Naive B cell (primary cell): ENCODE results near the gene GPR62. TPM values are rescaled to one million over a fixed set of nuclear protein-coding genes. Genes with fewer than 3 reads are reported as not detected.

Experiments used
- ATAC-seq, 2 donors: fragments of 150-1000 bp; cut with Tn5 transposase; 2 replicates each; pipeline ENCODE4 v1.10.0; 2021; ENCODE audit warnings: low read depth in 2 of 2, mild to moderate bottlenecking in 2 of 2, moderate library complexity in 2 of 2
- DNase-seq: peaks from one replicate; pipeline ENCODE4 v3.0.0; 2022
- H3K27ac Mint-ChIP-seq, 6 donors: one replicate each; pipeline ENCODE4 v1.8.0; 2020 to 2022; ENCODE audit warnings: mild to moderate bottlenecking in 6 of 6, mixed read lengths in 6 of 6, moderate library complexity in 5 of 6, inconsistent platforms in 2 of 6
- H3K27me3 Mint-ChIP-seq, 3 donors: one replicate each; pipeline ENCODE4 v1.8.0; 2021 to 2022; ENCODE audit warnings: mixed read lengths in 3 of 3, mild to moderate bottlenecking in 1 of 3
- H3K36me3 Mint-ChIP-seq, 2 donors: one replicate each; pipeline ENCODE4 v1.8.0; 2020 to 2022; ENCODE audit warnings: mixed read lengths in 2 of 2, inconsistent platforms in 1 of 2, mild to moderate bottlenecking in 1 of 2
- H3K4me1 Mint-ChIP-seq, 3 donors: one replicate each; pipeline ENCODE4 v1.8.0; 2020 to 2022; ENCODE audit warnings: mixed read lengths in 3 of 3, inconsistent platforms in 1 of 3, mild to moderate bottlenecking in 1 of 3, moderate library complexity in 1 of 3
- H3K4me3 Mint-ChIP-seq, 8 donors: one replicate each; pipeline ENCODE4 v1.8.0; 2020 to 2022; ENCODE audit warnings: mild to moderate bottlenecking in 8 of 8, mixed read lengths in 8 of 8, moderate library complexity in 8 of 8, inconsistent platforms in 2 of 8
- H3K9me3 Mint-ChIP-seq, 7 donors: one replicate each; pipeline ENCODE4 v1.8.0; 2020 to 2022; ENCODE audit warnings: mixed read lengths in 7 of 7, mild to moderate bottlenecking in 5 of 7, inconsistent platforms in 2 of 7, moderate library complexity in 1 of 7
- polyA plus RNA-seq, 6 donors: library from polyadenylated mRNA; unstranded; fragments of 300-500 nt; fragmentation: Illumina TruSeq; gene quantifications; one replicate each; pipeline ENCODE4 v1.2.3, GENCODE V29; 2021; ENCODE audit warnings: low read depth in 6 of 6

Gene GPR62
- polyA plus RNA-seq, 6 donors from 2014 or later = not detected

GRCh38 chr3:51954105-51954504 is 1.1 kb upstream of the GPR62 start:
- peak overlapping the region in 3 of 8 donors; percentile 22 to 36 (median 33) for H3K4me3 Mint-ChIP-seq
- ATAC-seq (no peak), DNase-seq (no peak)
- peaks cover 18 to 34% (median 26%) of the 10 kb centered on the region in 3 donors for H3K27me3 Mint-ChIP-seq
- peaks cover 0 to 8% of the 10 kb centered on the region in 2 donors for H3K36me3 Mint-ChIP-seq
- peak overlapping the region in 1 of 6 donors; percentile 75 for H3K27ac Mint-ChIP-seq
- H3K9me3 Mint-ChIP-seq = no peaks in the 10 kb centered on the region
- peaks cover 4% of the 10 kb centered on the region in 3 donors for H3K4me1 Mint-ChIP-seq

GRCh38 chr3:51954713-51955112 is 468 bp upstream of the GPR62 start:
- H3K9me3 Mint-ChIP-seq = no peaks in the 10 kb centered on the region
- H3K4me3 Mint-ChIP-seq = peak overlapping the region in 4 of 8 donors; percentile 30 to 63 (median 49)
- H3K36me3 Mint-ChIP-seq = peaks cover 0 to 8% of the 10 kb centered on the region in 2 donors
- peaks cover 4% of the 10 kb centered on the region in 3 donors for H3K4me1 Mint-ChIP-seq
- DNase-seq (no peak), ATAC-seq (no peak)
- no peak overlapping the region for H3K27ac Mint-ChIP-seq
- H3K27me3 Mint-ChIP-seq = peaks cover 18 to 34% (median 26%) of the 10 kb centered on the region in 3 donors

- Mint-ChIP-seq H3K4me3 (peak overlapping the region in 7 of 8 donors; percentile 53 to 82 (median 68)), H3K27ac (no peak overlapping the region), H3K9me3 (no peaks in the 10 kb centered on the region), H3K27me3 (peaks cover 18 to 34% (median 28%) of the 10 kb centered on the region in 3 donors), H3K4me1 (peaks cover 4% of the 10 kb centered on the region in 3 donors), H3K36me3 (peaks cover 0 to 8% of the 10 kb centered on the region in 2 donors)
- ATAC-seq = peak; percentile 74 to 80
- peak; percentile 30 for DNase-seq
Observed at GRCh38 chr3:51955893-51956770, 951 bp downstream of the GPR62 start.

DNA sequence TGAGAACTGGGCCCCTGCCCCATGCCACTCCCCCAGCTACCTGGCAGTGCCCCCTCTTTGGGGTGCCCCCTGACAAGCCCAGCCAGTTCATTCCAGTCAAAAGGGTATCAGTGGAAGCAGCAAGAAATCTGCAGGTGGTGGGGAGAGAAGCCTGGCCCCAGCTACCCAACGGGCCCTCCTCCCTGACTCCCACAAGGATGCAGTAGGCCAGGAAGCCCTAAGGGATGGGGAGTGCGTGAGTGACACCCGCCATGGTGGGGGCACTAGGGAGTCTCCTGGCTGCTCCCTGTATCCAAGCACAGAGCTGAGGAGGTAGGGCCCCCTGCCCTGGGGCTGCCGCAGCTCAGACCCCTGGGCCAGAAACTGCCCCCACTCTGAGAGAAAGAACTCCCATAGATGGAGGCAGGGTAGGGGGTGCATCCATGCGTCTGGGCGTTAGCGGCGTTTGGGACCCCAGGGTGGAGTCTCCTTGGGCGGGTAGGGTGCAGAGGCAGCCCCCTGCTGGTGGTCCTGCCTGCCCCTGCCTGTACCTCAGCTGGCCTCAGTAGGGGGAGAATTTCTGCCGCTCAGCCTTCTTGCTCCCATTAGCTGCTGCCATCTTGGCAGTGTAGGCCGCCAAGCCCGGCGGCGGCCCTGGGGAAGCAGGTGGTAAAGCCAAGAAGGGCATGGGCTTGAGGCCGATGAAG is 2.5 kb downstream of the GPR62 start:
- Mint-ChIP-seq H3K27ac (no peak overlapping the region), H3K4me3 (no peak overlapping the region), H3K36me3 (peaks cover 0 to 8% of the 10 kb centered on the region in 2 donors), H3K27me3 (peaks cover 14 to 36% (median 26%) of the 10 kb centered on the region in 3 donors), H3K9me3 (no peaks in the 10 kb centered on the region), H3K4me1 (peaks cover 4% of the 10 kb centered on the region in 3 donors)
- ATAC-seq (no peak), DNase-seq (no peak)

- ATAC-seq (no peak), DNase-seq (no peak)
Observed at GRCh38 chr3:51958603-51959521, 3.7 kb downstream of the GPR62 start.

DNA sequence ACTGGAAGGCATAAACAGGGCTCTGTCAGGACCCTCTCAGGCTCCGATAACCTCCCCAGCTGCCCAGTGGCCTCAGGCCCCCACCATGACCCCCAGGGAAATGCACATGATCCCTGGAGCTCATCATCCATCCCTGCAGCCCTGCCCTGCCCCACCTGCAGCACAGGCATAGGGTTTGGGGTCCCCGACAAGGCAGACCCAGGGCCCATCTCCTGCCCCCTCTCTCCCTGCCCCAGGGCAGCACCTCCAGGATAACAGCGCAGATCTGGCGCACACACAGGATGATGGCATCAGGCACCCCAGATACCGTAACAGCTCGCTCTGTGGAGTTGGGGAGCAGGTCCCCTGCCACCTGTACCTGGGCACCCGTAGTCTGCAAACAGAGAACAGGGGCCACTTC is 4.5 kb downstream of the GPR62 start:
- ATAC-seq = no peak
- Mint-ChIP-seq H3K27ac (no peak overlapping the region), H3K27me3 (peaks cover 0 to 17% (median 9%) of the 10 kb centered on the region in 3 donors), H3K4me1 (peaks cover 0 to 4% (median 4%) of the 10 kb centered on the region in 3 donors), H3K9me3 (no peaks in the 10 kb centered on the region), H3K4me3 (no peak overlapping the region), H3K36me3 (peaks cover 0 to 8% of the 10 kb centered on the region in 2 donors)
- no peak for DNase-seq

More at GRCh38 chr3:51958603-51959521, 3.7 kb downstream of the GPR62 start:
- no peaks in the 10 kb centered on the region for H3K9me3 Mint-ChIP-seq
- peaks cover 3 to 4% (median 4%) of the 10 kb centered on the region in 3 donors for H3K4me1 Mint-ChIP-seq
- peaks cover 6 to 25% (median 14%) of the 10 kb centered on the region in 3 donors for H3K27me3 Mint-ChIP-seq
- no peak overlapping the region for H3K27ac Mint-ChIP-seq
- peak overlapping the region in 1 of 8 donors; percentile 34 for H3K4me3 Mint-ChIP-seq
- peaks cover 0 to 8% of the 10 kb centered on the region in 2 donors for H3K36me3 Mint-ChIP-seq

DNA sequence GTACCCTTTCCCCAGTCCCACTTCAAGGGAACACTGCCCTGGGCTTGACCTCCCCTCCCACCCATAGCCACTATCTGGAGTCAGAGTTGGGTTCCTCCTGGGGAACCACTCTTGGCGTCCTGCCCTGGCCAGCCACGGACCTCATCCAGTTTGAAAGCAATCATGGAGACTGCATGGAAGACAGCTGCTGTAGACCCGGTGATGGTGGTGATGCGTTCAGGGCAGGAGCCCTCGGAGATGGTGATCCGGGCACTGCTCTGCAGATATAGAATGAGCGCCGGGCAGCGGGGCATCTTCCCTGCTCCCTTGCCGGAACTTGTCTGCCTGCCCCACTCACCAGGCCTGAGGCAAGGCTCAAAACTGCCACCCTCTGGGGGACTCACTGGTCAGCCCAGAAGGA is 5.2 kb downstream of the GPR62 start:
- peaks cover 0 to 8% of the 10 kb centered on the region in 2 donors for H3K36me3 Mint-ChIP-seq
- no peak for DNase-seq
- H3K4me3 Mint-ChIP-seq = no peak overlapping the region
- no peak for ATAC-seq
- H3K9me3 Mint-ChIP-seq = no peaks in the 10 kb centered on the region
- H3K4me1 Mint-ChIP-seq = peaks cover under 1 to 5% (median under 1%) of the 10 kb centered on the region in 3 donors
- H3K27ac Mint-ChIP-seq = peak overlapping the region in 1 of 6 donors; percentile 60
- peaks cover 0 to 11% (median 10%) of the 10 kb centered on the region in 3 donors for H3K27me3 Mint-ChIP-seq

DNA sequence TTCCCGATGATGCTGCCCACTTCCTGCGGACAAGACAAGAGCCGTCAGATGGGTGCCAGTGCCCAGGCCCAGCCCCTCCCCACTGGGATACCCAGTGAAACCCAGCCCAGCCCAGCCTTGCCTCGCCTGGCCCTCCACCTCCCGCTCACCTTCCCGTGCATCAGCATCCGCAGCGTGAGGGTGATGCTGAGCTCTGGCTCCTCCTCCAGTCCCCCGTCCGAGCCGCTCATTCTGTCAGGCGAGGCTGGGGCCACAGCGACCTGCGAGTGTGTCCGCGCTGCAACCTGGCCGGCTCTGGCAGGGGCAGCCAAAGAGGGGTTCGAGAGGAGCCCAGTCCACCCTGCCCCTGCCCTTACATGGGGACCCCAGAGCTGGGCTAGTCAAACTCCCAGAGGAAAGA is 5.8 kb downstream of the GPR62 start:
- H3K27ac Mint-ChIP-seq = no peak overlapping the region
- no peak for DNase-seq
- peaks cover 0 to 8% of the 10 kb centered on the region in 2 donors for H3K36me3 Mint-ChIP-seq
- no peak for ATAC-seq
- peaks cover 0 to 11% (median 7%) of the 10 kb centered on the region in 3 donors for H3K4me1 Mint-ChIP-seq
- peaks cover 0 to 15% (median 10%) of the 10 kb centered on the region in 3 donors for H3K27me3 Mint-ChIP-seq
- no peak overlapping the region for H3K4me3 Mint-ChIP-seq
- no peaks in the 10 kb centered on the region for H3K9me3 Mint-ChIP-seq

DNA sequence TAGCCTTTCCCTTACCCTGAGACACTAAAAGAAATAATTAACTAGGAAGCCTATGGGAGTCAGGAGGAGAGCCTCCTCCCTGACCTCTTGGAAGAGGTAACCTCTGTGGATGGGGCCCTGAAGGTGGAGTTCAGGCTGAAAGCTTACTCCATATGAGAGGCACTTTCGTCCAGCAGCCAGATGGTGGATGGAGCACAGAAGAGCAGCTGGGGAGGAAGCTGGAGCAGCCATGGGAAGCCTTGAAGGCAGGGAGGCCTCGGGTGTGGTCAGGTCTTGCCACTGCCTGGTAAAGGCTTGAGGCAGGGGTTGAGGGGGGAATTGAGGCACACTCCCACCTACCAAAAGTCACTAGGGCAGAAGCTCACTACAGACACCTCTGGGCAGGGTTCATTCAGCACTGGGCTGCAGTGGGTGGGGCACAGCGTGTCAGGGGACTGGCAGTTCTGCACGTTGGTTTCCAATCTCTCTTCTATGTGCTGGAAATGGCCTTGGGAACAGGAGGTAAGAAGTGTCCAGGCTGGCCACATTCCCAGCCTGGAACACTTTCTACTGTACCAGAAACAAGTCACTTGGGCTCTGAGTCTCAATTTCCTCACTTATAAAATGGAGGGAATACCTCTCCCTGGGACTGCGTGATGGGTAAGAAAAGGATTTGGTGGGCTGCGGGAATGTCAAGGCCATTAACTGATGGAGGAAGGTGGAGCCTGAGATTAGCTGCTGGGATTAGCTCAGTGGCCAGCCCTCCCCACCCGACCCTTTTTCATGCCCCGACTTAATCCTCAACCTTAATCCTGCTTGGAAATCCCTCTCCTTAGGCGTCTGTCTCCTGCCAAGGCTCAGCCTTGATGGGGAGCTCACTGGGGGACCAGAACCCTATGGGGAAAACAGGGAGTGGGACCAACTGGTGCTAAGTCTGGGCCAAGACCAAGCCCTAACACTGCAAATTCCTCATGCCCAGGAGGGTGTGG is 6.7 kb downstream of the GPR62 start:
- DNase-seq (no peak), ATAC-seq (no peak)
- H3K4me1 Mint-ChIP-seq = peaks cover 7 to 15% (median 8%) of the 10 kb centered on the region in 3 donors
- H3K36me3 Mint-ChIP-seq = peaks cover 0 to 8% of the 10 kb centered on the region in 2 donors
- H3K9me3 Mint-ChIP-seq = no peaks in the 10 kb centered on the region
- H3K27ac Mint-ChIP-seq = no peak overlapping the region
- peak overlapping the region in 2 of 8 donors; percentile 10 to 30 for H3K4me3 Mint-ChIP-seq
- peaks cover 0 to 15% (median 10%) of the 10 kb centered on the region in 3 donors for H3K27me3 Mint-ChIP-seq

DNA sequence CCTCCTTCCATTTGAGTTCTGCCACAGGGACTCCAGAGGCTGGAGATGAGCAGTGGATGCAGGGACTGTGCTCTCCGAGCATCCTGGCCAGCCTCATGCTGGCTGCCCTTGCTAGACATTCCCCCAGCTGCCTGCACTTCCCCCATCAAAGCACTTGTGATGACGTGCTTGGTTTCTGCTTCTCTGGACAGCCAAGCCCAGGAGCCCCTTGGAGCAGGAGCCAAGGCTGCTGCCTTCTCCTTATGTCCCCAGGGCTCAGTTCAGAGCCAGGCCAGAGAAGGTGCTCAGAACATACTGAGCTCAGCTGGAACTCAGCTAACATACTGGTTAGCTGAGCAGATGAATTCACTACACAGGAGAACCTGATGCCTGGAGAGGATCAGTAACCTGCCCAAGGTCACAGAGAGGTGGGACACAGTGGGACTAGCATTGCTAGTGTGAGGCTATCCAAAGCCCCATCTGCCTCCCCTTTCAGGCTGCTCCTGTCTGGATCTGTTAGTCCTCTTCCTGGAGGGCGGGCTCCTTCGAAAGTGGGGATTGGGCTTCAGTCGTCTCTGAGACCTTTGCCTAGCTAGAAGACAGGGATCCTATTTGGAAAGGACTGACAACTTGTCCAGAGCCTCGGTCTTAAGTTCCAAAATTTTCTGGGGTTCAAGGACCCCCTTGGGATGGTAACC is 7.8 kb downstream of the GPR62 start:
- no peak for ATAC-seq
- no peaks in the 10 kb centered on the region for H3K9me3 Mint-ChIP-seq
- no peak for DNase-seq
- H3K36me3 Mint-ChIP-seq = peaks cover 0 to 7% of the 10 kb centered on the region in 2 donors
- no peak overlapping the region for H3K27ac Mint-ChIP-seq
- H3K4me1 Mint-ChIP-seq = peaks cover 7 to 17% (median 12%) of the 10 kb centered on the region in 3 donors
- H3K4me3 Mint-ChIP-seq = peak overlapping the region in 1 of 8 donors; percentile 49
- H3K27me3 Mint-ChIP-seq = peaks cover 0 to 15% (median 10%) of the 10 kb centered on the region in 3 donors

- DNase-seq (no peak), ATAC-seq (no peak)
- H3K4me3 Mint-ChIP-seq = no peak overlapping the region
- H3K27me3 Mint-ChIP-seq = peaks cover 0 to 15% (median 10%) of the 10 kb centered on the region in 3 donors
- no peaks in the 10 kb centered on the region for H3K36me3 Mint-ChIP-seq
- H3K9me3 Mint-ChIP-seq = no peaks in the 10 kb centered on the region
- H3K4me1 Mint-ChIP-seq = peaks cover 14 to 19% (median 15%) of the 10 kb centered on the region in 3 donors
- H3K27ac Mint-ChIP-seq = no peak overlapping the region
Observed at GRCh38 chr3:51963951-51964451, 8.8 kb downstream of the GPR62 start.
